ENCODE measurements around the gene TRRAP. TPM values are rescaled to one million over a fixed set of nuclear protein-coding genes. Genes with fewer than 3 reads are reported as not detected.
"Not testable (repeated sequence)": the region's sequence is repeated elsewhere in the genome, so short reads cannot be mapped to it uniquely, and the experiment has no call there.

The TRRAP gene
- total RNA-seq, 2 donors from 2014 or later: 22.9 to 23.1 TPM

DNA sequence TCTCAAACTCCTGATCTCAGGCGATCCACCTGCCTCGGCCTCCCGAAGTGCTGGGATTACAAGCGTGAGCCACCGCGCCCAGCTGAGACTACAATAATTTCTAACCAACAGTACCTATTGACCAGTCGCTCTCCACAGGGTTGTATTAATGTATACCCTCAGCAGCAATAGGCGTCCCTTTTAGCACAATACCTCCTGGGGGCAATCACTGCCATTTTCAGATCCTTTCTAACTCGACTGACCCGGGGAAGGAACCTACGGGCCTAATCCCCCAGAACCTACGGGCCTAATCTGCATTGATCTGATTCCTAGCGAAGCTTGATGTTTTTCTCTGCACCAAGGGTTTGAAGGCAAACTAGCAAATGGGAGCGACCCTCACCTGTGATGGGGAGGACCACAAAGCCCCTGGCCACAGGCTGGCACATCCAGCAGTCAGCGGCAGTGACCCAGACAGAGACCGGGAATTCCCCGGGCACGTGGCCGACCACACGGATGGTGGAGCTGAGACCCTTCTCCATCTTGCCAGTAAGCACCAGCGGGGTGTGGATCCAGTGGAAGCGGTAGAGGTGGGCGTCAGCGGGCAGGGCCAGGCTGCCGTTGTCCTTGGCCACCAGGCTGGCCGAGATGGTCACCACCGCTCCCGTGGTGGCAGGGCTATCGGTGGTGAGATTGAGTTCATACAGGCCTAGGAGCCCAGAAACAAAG is 15.5 kb upstream of the TRRAP start:
- intact Hi-C loops (cut with DNase I): no loop called here
- DNase-seq (no peak), ATAC-seq (no peak)

DNA sequence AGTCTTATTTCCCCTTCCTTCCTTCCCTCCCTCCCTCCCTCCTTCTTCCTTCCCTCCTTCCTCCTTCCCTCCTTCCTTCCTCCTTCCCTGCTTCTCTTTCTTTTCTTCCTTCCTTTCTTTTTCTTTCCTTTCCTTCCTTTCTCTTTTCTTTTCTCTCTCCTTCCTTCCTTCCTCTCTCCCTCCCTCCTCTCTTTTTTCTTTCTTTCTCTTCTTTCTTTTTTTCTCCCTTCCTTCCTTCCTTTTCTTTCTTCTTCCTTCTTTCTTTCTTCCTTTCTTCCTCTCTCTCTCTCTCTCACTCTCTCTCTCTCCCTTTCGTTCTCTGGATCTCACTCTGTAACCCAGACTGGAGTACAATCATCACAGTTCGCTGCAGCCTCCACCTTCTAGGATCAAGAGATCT is 14.7 kb upstream of the TRRAP start:
- intact Hi-C loops (cut with DNase I): no loop called here
- DNase-seq (no peak), ATAC-seq (no peak)

DNA sequence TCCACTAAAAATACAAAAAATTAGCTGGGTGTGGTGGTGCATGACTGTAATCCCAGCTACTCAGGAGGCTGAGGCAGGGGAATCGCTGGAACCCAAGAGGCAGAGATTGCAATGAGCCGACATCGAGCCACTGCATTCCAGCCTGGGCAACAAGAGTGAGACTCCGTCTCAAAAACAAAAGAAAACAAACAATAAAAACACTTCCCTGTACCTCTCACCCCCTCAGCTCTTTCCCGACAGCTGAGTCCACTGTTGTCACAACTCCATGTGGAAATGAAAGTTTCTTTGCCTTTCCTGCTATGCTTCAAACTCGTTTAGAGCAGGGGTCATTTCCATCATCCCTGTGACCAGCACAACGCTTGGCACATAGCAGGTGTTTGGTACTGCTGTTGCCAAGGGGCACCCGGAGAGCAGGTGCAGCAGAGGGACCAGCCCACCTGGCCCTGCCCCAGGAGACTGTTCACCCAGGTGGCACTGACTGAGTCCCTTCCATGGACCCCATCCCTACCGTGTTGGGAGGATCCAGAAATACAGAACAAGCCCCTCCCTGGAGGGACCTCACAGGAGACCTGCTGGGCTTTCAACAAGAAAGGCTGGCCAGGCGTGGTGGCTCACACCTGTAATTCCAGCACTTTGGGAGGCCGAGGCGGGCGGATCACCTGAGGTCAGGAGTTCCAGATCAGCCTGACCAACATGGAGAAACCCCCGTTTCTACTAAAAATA is 13.4 kb upstream of the TRRAP start:
- no peak for ATAC-seq
- intact Hi-C loops (cut with DNase I): no loop called here

DNA sequence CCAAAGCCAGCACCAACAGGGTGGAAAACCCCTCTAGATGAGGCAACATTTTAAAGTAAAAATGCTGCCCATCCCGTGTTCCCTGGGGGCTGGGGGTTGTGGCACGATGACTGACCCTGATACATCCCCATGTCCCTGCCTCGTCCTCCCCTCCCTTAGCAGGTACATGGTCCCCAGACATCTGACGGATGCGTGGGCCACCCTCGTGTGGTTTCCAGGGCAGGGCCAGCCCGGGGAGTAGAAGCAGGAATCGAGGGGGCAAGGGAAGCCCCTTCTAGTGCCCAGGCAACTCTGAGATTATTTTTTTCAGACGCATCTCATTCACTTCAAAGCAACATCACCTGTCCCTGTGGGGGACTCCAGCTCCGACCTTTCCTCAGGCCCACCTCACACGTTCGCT is 12.0 kb upstream of the TRRAP start:
- DNase-seq: no peak
- ATAC-seq: no peak
- intact Hi-C loops (cut with DNase I): no loop called here

More for the DNA sequence above, 13.4 kb upstream of the TRRAP start:
- DNase-seq: no peak

DNA sequence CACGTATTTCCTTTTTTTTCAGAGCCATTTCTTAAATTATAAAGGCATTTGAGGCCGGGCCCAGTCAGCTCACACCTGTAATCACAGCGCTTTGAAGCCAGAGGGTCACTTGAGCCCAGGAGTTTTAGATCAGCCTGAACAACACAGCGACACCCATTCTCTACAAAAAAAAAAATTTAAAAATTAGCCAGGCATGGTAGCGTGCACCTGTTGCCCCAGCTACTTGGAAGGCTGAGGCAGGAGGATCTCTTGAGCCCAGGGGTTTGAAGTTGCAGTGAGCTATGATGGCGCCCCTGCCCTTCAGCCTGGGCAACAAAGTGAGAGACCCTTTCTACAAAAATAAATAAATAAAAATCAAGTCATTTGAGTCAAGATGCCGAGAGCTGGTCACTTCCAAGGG is 11.6 kb upstream of the TRRAP start:
- ATAC-seq: no peak
- no peak for DNase-seq
- intact Hi-C loops (cut with DNase I): no loop called here

DNA sequence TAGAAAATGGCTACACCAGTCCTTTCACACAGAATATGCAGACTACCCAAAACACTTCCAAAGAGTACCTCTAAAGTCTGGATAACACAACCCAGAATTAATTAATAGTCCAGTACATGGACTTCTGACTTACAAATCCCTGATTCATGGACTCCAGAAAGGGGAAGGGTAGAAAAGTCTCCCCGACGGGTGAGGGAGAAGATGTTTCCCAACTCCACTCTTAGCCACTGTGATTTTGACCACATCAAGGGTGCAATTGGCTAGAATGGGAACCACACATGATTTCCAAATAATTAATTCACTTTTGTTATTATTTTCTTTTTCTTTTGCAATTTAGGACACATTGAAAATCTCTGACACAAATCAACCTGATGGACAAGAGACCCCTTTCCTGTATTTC is 9.9 kb upstream of the TRRAP start:
- intact Hi-C loops (cut with DNase I): no loop called here
- DNase-seq: no peak

DNA sequence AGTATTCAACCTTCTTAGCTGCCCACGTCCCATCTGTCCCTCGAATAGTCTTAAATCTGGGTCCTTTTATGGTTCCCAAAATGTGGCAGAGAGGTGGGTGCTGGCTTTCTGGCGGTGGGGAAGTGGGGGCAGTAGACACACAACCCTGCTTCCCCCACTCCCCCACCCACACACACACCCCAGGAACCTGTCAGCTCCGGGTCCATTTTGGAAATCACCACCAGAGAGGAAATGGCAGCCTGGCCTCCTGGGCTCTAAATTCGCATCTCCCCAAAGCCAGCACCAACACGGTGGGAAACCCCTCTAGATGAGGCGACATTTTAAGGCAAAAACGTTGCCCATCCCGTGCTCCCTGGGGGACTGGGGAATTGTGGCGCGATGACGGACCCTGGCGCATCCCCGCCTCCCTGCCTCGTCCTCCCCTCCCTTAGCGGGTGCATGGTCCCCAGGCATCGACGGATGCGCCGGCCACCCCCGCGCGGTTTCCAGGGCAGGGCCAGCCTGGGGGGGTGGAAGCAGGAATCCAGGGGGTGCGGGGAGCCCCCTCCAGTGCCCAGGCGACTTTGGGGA is 9.2 kb upstream of the TRRAP start:
- DNase-seq (no peak), ATAC-seq (no peak)
- intact Hi-C loops (cut with DNase I): no loop called here

More for the DNA sequence above, 9.9 kb upstream of the TRRAP start:
- no peak for ATAC-seq

DNA sequence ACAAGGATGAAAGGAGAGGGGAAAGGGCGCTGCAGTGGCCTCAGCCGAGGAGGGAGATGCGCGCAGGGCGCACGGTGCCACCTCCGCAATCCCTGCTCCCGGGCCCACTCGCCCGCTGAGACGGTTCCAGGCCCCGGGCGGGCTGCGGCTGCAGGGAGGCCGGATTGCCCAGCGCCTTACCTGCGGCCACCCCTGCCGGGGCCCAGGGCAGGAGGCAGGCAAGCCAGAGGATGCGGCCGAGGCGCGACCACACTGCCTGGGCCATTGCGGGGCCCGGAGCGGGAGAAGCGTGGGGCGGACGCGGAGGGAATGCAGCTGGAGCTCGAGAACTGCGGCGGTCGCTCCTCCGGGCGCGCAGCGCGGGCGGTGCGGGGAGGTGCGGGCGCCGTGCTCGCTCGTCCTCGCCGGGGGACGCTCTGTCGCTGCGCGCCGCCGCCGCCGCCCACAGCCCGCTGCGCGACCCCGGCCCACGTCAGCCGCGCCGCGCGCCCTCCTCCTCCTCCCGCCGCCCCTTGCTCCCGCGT is 8.7 kb upstream of the TRRAP start, which contains the start of gene TMEM130:
TMEM130 (minus strand) TSS at position 418 of the 524 bp plus-strand sequence; CDS start at position 265, 153 bp downstream.
- DNase-seq: no peak
- ATAC-seq: peak in 1 of 2 donors; percentile 36
- intact Hi-C loops (cut with DNase I): no loop called here

DNA sequence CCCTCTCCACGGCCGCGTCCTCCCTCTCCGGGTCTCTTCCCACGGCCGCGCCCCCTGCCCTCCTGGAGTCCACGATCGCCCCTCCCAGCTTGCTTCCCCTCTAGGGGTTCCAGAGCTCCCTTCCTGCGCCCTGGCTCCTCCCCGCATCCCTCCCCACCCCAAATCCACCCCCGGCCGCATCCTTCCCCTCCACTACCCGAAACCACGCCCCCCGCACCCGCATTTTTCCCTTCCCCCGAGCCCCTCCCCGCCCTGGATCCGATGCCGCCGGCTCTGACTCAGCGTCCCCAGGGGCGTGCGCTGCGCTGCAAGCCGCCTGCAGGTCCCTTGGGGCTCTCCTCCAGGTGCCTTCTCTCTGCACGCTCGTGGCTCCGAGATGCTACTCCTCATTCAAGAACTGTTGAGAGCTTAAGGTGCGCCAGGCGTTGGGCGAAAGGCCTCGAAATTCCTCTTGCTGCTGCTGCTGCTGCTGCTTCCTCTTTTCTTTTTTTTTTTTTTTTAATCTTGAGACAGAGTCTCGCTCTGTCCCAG is 8.1 kb upstream of the TRRAP start:
- DNase-seq: peak; percentile 55
- intact Hi-C loops (cut with DNase I): no loop called here
- ATAC-seq: peak; percentile 44 to 51

DNA sequence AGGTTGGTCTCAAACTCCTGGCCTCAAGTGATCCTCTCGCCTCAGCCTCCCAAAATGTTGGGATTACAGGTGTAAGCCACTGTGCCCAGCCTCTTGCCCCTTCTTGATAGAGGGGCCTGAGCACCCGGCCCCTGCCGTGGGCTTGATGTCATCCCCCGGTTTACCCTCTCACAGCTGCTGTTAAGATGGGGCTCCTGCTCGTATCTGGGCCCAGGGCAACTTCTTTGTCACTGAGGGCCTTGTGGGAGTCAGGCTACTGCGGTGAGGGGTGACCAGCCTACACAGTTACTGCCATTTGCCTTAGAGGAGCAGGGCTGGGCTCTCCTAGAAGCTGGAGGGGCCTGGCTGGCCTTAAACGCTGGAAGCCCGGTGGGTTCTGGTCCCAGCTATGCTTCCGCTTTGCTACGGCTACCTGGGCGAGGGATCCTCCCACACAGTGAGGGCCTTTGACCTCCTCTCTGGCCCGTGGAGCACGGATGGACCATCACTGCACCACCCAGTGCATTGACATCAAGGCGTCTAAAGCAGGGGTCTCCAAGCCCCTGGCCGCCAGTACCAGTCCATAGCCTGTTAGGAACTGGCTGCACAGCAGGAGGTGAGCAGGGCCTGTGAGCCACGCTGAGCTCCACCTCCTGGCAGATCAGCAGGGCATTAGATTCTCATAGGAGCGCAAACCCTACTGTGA is 7.4 kb upstream of the TRRAP start:
- intact Hi-C loops (cut with DNase I): no loop called here
- ATAC-seq (no peak), DNase-seq (no peak)

DNA sequence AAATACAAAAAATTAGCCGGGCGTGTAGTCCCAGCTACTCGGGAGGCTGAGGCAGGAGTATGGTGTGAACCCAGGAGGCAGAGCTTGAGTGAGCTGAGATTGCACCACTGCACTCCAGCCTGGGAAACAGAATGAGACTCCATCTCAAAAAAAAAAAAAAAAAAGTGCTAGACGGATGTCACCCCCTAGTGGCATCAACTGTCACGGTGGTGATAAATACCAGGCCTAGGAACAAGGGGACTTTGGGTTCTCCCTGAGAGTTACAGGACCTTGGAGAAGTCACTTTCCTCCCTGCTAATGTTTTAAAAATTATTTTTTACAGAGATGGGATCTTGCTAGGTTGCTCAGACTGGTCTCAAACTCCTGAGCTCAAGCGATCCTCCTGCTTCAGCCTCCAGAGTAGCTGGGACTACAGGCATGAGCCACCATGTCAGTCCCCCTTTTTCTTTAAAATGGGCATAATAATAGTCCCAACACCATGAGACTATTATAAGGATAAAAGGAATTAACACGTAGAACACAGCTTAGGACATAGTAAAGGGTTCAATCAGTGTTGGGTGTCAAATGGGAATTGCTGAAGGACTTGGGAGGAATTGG is 5.9 kb upstream of the TRRAP start:
- intact Hi-C loops (cut with DNase I): no loop called here
- DNase-seq (no peak), ATAC-seq (no peak)

DNA sequence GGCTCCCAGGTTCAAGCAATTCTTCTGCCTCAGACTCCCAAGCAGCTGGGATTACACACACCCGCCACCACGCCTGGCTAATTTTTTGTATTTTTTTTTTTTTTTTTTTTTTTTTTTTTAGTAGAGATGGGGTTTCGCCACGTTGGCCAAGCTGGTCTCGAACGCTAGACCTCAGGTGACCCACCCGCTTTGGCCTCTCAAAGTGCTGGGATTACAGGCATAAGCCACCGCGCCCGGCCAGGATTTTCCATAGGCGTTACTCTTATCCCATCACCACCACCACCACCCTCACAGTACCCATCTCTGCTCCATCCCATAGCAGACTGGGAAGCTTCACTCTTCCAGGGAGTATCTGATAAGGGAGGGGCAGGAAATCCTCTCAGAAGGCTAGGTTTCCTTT is 4.7 kb upstream of the TRRAP start:
- DNase-seq; intact Hi-C loops (cut with DNase I); ATAC-seq: not testable (repeated sequence)

DNA sequence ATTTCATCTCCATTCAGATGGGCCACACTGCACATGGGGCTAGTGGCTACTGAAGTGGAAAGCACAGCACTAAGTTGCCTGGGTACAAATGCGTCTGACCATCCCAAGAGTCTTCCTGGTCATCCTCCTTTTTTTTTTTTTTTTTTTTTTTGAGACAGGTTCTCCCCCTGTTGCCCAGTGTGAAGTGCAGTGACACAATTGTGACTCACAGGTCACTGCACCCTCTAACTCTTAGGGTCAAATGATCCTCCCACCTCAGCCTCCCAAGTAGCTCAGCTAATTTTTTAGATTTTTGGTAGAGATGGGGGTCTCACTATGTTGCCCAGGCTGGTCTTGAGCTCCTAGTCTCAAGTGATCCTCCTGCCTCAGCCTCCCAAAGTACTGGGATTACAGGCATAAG is 3.4 kb upstream of the TRRAP start:
- intact Hi-C loops (cut with DNase I): no loop called here
- no peak for ATAC-seq
- no peak for DNase-seq

DNA sequence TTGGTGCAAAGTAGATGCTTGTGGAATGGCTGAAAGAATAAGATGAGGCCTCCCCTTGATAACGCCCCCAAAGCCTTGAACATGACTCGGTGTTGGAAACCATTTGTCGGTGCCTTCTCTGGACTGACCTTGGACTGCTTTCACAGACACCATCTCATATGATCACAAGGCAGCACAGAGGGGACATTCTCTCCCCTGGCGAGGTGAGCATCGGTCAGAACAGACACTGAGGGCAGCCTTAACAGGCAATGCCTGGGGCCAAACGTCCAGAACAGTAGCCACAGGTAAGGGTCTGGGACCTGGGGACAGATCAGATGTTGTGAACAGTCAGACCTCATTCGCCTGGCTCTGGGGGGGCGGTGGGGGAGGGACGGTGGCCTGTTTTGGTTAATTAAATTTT is 2.8 kb upstream of the TRRAP start:
- no peak for DNase-seq
- no peak for ATAC-seq
- intact Hi-C loops (cut with DNase I): no loop called here

DNA sequence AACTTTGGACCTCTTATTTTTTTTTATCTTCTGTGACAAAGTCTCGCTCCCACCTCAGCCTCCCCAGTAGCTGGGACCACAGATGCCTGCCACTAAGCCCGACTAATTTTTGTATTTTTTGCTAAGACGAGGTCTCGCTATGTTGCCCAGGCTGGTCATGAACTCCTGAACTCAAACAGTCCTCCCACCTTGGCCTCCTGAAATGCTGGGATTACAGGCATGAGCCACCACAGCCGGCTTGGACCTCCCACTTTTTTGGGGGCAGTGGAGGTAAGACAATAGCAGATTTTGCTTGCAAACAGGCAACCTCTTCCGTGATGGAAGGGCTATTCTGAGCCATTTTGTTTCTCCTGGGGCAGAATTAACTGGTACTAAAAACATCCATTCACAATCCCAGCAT is 1.2 kb upstream of the TRRAP start:
- ATAC-seq: no peak
- intact Hi-C loops (cut with DNase I): no loop called here
- DNase-seq: no peak

DNA sequence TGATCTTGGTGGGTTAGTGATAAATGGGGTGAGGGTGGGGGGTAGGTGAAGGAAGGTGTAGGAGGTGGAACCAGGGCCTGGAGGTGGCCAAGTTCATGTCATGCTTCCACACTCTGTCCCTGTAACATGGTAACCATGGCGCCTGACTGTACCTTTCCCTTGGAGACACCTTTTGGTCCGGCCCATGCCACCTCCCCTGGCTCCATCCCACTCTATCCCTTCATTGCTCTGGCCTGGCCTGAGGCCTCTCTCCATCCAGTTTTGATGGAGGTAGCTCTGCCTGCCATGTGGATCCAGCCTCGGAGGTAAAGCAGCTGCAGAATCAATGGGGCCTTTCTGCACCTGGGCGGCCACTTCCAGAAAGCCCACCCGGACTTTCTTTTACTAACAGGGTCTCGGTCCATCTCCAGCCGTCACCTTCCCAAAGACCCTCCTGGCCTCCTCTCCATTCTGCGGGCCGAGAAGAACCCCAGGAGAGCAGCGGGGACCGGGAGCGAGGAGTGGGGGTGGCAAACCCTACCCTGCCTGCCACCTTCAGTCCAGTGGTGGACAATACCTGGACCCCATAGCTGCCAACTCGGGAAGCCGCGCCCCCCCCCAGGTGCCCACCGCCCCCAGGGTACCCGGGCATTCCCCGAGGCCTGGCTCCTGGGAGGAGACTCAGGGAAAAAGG is 504 bp upstream of the TRRAP start:
- ATAC-seq: peak in 1 of 2 donors; percentile 3
- intact Hi-C loops (cut with DNase I): no loop called here
- no peak for DNase-seq

DNA sequence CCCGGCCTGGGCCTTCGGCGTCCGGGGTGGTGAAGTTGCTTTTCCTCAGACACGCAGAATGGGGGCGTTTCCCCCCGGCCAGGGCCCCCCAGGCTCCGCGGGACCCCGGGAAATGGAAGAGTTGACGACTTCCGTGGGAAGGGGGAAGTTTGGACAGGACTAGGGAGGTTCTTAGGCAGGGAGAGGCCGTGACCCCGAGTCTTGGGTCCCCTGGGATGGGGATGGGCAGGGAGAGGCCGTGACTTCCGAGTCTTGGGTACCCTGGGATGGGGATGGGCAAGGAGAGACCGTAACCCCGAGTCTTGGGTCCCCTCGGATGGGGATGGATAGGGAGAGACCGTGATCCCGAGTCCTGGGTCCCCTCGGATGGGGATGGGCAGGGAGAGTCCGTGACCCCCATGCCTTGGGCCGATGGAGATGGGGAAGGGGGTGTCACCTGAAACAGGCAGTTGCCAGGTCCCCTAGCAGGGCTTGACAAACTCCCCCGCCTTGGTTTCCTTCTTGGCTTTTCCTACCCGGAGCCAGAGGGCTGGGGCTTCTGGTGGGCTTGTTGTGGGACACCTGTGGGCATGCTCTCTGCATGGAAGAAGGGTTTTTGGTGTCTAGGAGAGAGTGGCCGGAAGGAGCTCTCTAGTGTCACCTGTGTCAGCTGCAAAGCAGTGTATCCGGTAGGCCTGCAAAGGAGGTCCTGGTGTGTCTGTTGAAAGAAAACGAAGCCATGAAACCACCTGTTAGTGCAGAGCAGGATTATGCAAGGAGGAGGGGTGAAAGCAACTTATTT is 1.1 kb downstream of the TRRAP start:
- peak; percentile 22 to 23 for ATAC-seq
- intact Hi-C loops (cut with DNase I): no loop called here
- DNase-seq: no peak

DNA sequence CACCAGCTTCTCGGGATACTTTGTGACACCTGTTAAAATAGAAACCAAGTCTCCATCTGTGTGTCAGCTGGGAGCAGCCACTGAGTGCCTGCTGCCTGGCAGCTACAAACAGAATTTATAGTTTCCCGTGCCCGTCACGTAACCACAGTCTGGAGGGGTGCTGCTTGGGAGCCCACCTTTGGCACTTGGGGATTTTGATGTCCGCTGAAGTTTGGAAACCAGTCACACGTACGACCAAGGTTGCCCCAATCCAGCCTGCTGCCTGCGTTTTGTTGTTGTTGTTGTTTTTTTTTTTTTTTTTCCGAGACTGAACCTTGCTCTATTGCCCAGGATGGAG is 1.6 kb downstream of the TRRAP start:
- DNase-seq (no peak), ATAC-seq (no peak)
- intact Hi-C loops (cut with DNase I): no loop called here
